Endothelial cell of umbilical vein (primary cell): ENCODE measurements around the gene ARNT2. TPM values are rescaled to one million over a fixed set of nuclear protein-coding genes. Genes with fewer than 3 reads are reported as not detected.

Experiments
- BruUV-seq: library from RNA; stranded (reverse); fragments of 400-500 nt; replicated peaks from 2 replicates; lab custom pipeline; 2021; lab: Mats Ljungman, UMichigan
- CTCF ChIA-PET: fragments of 300-600, 350-600 bp; sonication (Branson Sonifier 250); formaldehyde crosslinking; loops from one replicate; lab custom pipeline; 2021; ENCODE audit warnings: antibody characterized with exemption, inconsistent platforms; lab: Charles Lee
- POLR2A ChIA-PET: fragments of 300-600, 350-600 bp; sonication (Branson Sonifier 250); formaldehyde crosslinking; loops from one replicate; lab custom pipeline; 2021; ENCODE audit warnings: antibody characterized with exemption, inconsistent platforms; lab: Charles Lee
- DNase-seq: peaks from one replicate; pipeline ENCODE4 v3.0.0-alpha.2; 2011; ENCODE audit warnings: low read depth, low spot score
- FAIRE-seq: peaks from 2 replicates; lab custom pipeline; 2011; peaks lifted over from hg19 to GRCh38; lab: Jason Lieb, UNC
- H2AFZ ChIP-seq: 2 replicates; pipeline ENCODE4 v1.6.0; 2012; ENCODE audit warnings: low read depth, low read length, control low read depth, inconsistent platforms
- H3K27ac ChIP-seq: 2 replicates; pipeline ENCODE4 v1.5.1; 2011; ENCODE audit warnings: low read depth, mild to moderate bottlenecking, control low read depth, low read length, moderate library complexity; ENCODE audit not compliant: insufficient read depth
- H3K27me3 ChIP-seq, 2 experiments: 2 replicates each; pipeline versions ENCODE4 v1.6.0 to v1.6.1; 2011; ENCODE audit warnings: low read length in 2 of 2, mixed read lengths in 1 of 2; ENCODE audit not compliant: control insufficient read depth in 2 of 2, insufficient read depth in 2 of 2
- H3K36me3 ChIP-seq, 2 experiments: 2 replicates in 1 of 2; 3 replicates in 1 of 2; pipeline ENCODE4 v1.5.1; 2011; ENCODE audit warnings: low read length in 2 of 2, mild to moderate bottlenecking in 1 of 2, moderate library complexity in 1 of 2; ENCODE audit not compliant: control insufficient read depth in 2 of 2, insufficient read depth in 2 of 2; ENCODE audit errors: extremely low read depth in 1 of 2
- H3K4me1 ChIP-seq: 3 replicates; pipeline ENCODE4 v1.5.1; 2011; ENCODE audit warnings: mild to moderate bottlenecking, low read length; ENCODE audit not compliant: control insufficient read depth, insufficient read depth; ENCODE audit errors: extremely low read depth
- H3K4me2 ChIP-seq: 2 replicates; pipeline ENCODE4 v1.6.1; 2011; ENCODE audit warnings: low read length, control low read depth, mixed read lengths; ENCODE audit not compliant: insufficient read depth
- H3K4me3 ChIP-seq, 3 experiments: fragments of 200-600 bp in 1 of 3; sonication (generic), shearing (Covaris generic) in 1 of 3; replicated peaks in 1 of 3; 2 replicates each; pipeline ENCODE4 v1.5.1; 2011 to 2016; ENCODE audit warnings: control low read depth in 3 of 3, low read length in 3 of 3, mild to moderate bottlenecking in 2 of 3, inconsistent platforms in 1 of 3, low read depth in 1 of 3, moderate library complexity in 1 of 3; ENCODE audit not compliant: insufficient read depth in 1 of 3
- H3K79me2 ChIP-seq: 2 replicates; pipeline ENCODE4 v1.6.0; 2012; ENCODE audit warnings: low read length, inconsistent platforms; ENCODE audit not compliant: control insufficient read depth, insufficient read depth
- H3K9ac ChIP-seq: replicated peaks from 2 replicates; pipeline ENCODE3; 2011; ENCODE audit warnings: low read length, control low read depth; ENCODE audit not compliant: insufficient read depth; ENCODE audit errors: extremely low read depth
- H3K9me1 ChIP-seq: replicated peaks from 3 replicates; pipeline ENCODE4 v1.6.0; 2011; ENCODE audit warnings: mild to moderate bottlenecking, low read length; ENCODE audit not compliant: control insufficient read depth, insufficient read depth; ENCODE audit errors: extremely low read depth
- H3K9me3 ChIP-seq: replicated peaks from 2 replicates; pipeline ENCODE4 v1.5.1; 2012; ENCODE audit warnings: low read length, inconsistent platforms; ENCODE audit not compliant: control insufficient read depth, insufficient read depth
- H4K20me1 ChIP-seq: replicated peaks from 2 replicates; pipeline ENCODE3; 2011; ENCODE audit warnings: mild to moderate bottlenecking, low read length; ENCODE audit not compliant: control insufficient read depth, insufficient read depth; ENCODE audit errors: extremely low read depth
- CTCF ChIP-seq, 2 donors: IDR thresholded peaks; 1 replicate in 1 of 2; 2 replicates in 1 of 2; pipeline ENCODE4 v1.5.1; 2011; ENCODE audit warnings: low read length in 2 of 2, mild to moderate bottlenecking in 2 of 2, moderate library complexity in 2 of 2, control low read depth in 1 of 2, inconsistent platforms in 1 of 2, low read depth in 1 of 2; ENCODE audit not compliant: insufficient read depth in 1 of 2; ENCODE audit errors: extremely low read depth in 1 of 2
- EZH2 ChIP-seq: IDR thresholded peaks from 2 replicates; pipeline ENCODE4 v1.6.1; 2012; ENCODE audit warnings: borderline replicate concordance, low read depth, mild to moderate bottlenecking, moderate library complexity, low read length, inconsistent platforms; ENCODE audit not compliant: severe bottlenecking
- FOS ChIP-seq: IDR thresholded peaks from 2 replicates; pipeline ENCODE4 v1.6.1; 2011; ENCODE audit warnings: mild to moderate bottlenecking, low read length, moderate library complexity, borderline replicate concordance; ENCODE audit not compliant: insufficient read depth
- GATA2 ChIP-seq: IDR thresholded peaks from 2 replicates; pipeline ENCODE4 v1.7.0; 2011; ENCODE audit warnings: low read depth, mild to moderate bottlenecking, moderate library complexity, mixed read lengths, low read length; ENCODE audit not compliant: insufficient read length, insufficient read depth
- JUN ChIP-seq: IDR thresholded peaks from 2 replicates; pipeline ENCODE4 v1.6.1; 2011; ENCODE audit warnings: borderline replicate concordance, low read depth; ENCODE audit not compliant: insufficient read length, insufficient read depth
- MYC ChIP-seq: IDR thresholded peaks from one replicate; pipeline ENCODE4 v1.6.1; 2011; ENCODE audit warnings: mild to moderate bottlenecking, low read depth, low read length
- POLR2A ChIP-seq: IDR thresholded peaks from 2 replicates; pipeline ENCODE4 v1.6.1; 2012; ENCODE audit warnings: low read depth, mild to moderate bottlenecking, control low read depth, low read length
- POLR2AphosphoS5 ChIP-seq: IDR thresholded peaks from 2 replicates; pipeline ENCODE4 v1.6.1; 2012; ENCODE audit warnings: low read depth, mild to moderate bottlenecking, control low read depth, low read length, moderate library complexity; ENCODE audit not compliant: insufficient read depth
- dilution Hi-C: fragments of 300-500 bp; cut with MboI; formaldehyde crosslinking; loops from one replicate; pipeline ENCODE4 v1.15.0; 2019; ENCODE audit warnings: low sequenced_read_pairs; ENCODE audit not compliant: extremely low pct_ligation_motif_present
- intact Hi-C: fragments of 100-400 bp; cut with micrococcal nuclease; formaldehyde crosslinking; loops from one replicate; pipeline ENCODE4 v1.10.0; 2022
- polyA plus RNA-seq, 4 experiments: library from polyadenylated mRNA; depleted of rRNA in 3 of 4; stranded (reverse) in 3 of 4; unstranded in 1 of 4; fragments of >200 nt; gene quantifications; 2 replicates each; pipeline versions ENCODE4 v1.2.1 to v1.2.3, GENCODE V29; 2011 to 2012; ENCODE audit warnings: missing spikeins in 1 of 4
- total RNA-seq: library from RNA; stranded (reverse); gene quantifications from 2 replicates; pipeline ENCODE4 v1.2.3, GENCODE V29; 2021
- TF ChIP-seq, protein P1 (sequence below): IDR thresholded peaks from 2 replicates; pipeline ENCODE4 v1.6.1; 2011; ENCODE audit not compliant: insufficient read depth, insufficient read length

Gene ARNT2
- total and polyA plus RNA-seq, 2 donors (not counting 3 experiments of a cell fraction or from before 2014, with no cell fraction given): 0.03 to 0.20 TPM

- H3K4me2 ChIP-seq: no peak overlapping the region
- dilution Hi-C loops: no loop called here
- intact Hi-C loops: no loop called here
- H3K9ac ChIP-seq: no peak overlapping the region
- no peak overlapping the region for H3K4me3 ChIP-seq
- no peaks in the 10 kb centered on the region for H3K79me2 ChIP-seq
- BruUV-seq: no TSS peak
- H4K20me1 ChIP-seq: no peaks in the 10 kb centered on the region
- no peaks in the 10 kb centered on the region for H3K9me1 ChIP-seq
- FAIRE-seq (no peak), DNase-seq (no peak)
- no peaks in the 10 kb centered on the region for H3K36me3 ChIP-seq
- no peaks in the 10 kb centered on the region for H3K27me3 ChIP-seq
- ChIA-PET CTCF (no interaction called here), POLR2A (no interaction called here)
- no peak overlapping the region for H2AFZ ChIP-seq
- no peak overlapping the region for H3K27ac ChIP-seq
- no peak for TF ChIP-seq CTCF (IDR thresholded peaks at IDR 0.05; ENCODE audit: extremely low read depth in 1 of 2, insufficient read depth in 1 of 2, low read depth in 1 of 2, low read length in 2 of 2)
- no peak for TF ChIP-seq MYC
- TF ChIP-seq, protein P1, sequence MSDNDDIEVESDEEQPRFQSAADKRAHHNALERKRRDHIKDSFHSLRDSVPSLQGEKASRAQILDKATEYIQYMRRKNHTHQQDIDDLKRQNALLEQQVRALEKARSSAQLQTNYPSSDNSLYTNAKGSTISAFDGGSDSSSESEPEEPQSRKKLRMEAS: no peak
- TF ChIP-seq FOS: no peak
- no peak for TF ChIP-seq GATA2
- no peak for TF ChIP-seq JUN
- TF ChIP-seq POLR2A: no peak
- TF ChIP-seq POLR2AphosphoS5: no peak
- no peak for TF ChIP-seq EZH2
- no peaks in the 10 kb centered on the region for H3K4me1 ChIP-seq
- no peaks in the 10 kb centered on the region for H3K9me3 ChIP-seq
Observed at GRCh38 chr15:80375968-80376891, 28.0 kb upstream of the ARNT2 start.
